Measurements from ENCODE around the gene SCFD1. TPM values are rescaled to one million over a fixed set of nuclear protein-coding genes. Genes with fewer than 3 reads are reported as not detected.

Gene SCFD1
- total and polyA plus RNA-seq, 10 of the 15 experiments (the other 5 are each of a cell fraction or from before 2014, with no cell fraction given): 61.5 to 98.4 (median 82.5) TPM

DNA sequence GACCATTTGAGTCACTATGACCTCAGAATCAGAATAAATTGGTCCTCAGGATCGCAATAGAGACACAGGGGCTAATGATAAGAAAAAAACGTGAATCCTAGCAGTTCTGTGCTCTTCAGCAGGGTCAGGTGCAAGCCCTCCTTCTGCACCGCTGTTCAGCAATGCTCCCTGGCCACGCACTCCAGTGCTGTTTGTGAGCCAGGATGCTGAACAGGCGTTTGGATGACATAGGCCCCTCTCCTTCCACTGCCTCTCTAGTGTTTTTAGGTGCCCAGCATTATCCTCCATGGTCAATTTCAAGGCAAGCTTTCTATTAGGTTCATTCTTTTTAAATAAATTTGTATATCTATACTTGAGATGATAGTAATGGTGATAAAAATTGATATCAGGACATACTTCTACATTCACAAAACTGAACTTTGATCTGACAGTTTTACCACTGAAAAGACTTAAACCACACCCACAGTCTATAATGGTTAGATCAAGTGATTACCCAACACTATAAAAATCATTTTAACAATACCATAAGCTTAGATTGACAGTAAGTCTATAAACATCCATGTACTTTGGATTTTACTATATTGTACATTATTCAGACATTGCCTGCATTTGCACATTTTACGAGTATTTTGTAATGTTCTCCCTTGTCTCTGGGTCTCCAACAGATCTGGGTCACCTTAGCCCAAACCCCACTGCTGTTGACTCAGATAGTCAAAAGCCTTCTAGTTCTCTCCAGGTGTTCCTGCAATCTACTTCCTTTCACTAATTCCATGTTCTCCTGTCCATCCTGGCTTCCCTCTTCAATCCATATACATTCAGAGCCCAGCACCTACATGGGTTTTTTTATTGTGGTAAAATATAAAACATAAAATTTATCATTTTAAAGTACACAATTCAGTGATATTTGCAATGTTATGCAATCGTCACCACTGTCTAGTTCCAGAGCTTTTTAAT is 137.3 kb downstream of the SCFD1 start:
- ChIA-PET RAD21 (ENCODE audit: unreplicated experiment) (no interaction called here), POLR2A (no interaction called here), CTCF (no interaction called here), SMC1A (ENCODE audit: uncharacterized antibody, unreplicated experiment) (no interaction called here)
- H3K4me2 ChIP-seq (ENCODE audit: control insufficient read depth, insufficient read depth): no peak overlapping the region
- H3K79me2 ChIP-seq (ENCODE audit: control insufficient read depth, insufficient read depth, low read length): no peaks in the 10 kb centered on the region
- no peak overlapping the region for H3K4me3 ChIP-seq
- peaks cover 1% of the 10 kb centered on the region; the same call in 1 of the 3 replicates for H3K9me3 ChIP-seq (replicated peaks; ENCODE audit: control insufficient read depth, insufficient read depth, low read length)
- intact Hi-C loops (cut with micrococcal nuclease; ENCODE audit: unreplicated experiment): no loop called here
- no peak for TF ChIP-seq POU2F2 (IDR thresholded peaks at IDR 0.05; ENCODE audit: borderline replicate concordance, low read depth, low read length)
- no peak overlapping the region for H3K9ac ChIP-seq (ENCODE audit: control insufficient read depth, insufficient read depth, low read length)
- FAIRE-seq (no peak), ATAC-seq (no peak), DNase-seq (ENCODE audit: low read depth, low spot score) (no peak)
- H3K27ac ChIP-seq (ENCODE audit: control insufficient read depth, insufficient read depth): no peak overlapping the region
- no peak overlapping the region for H2AFZ ChIP-seq (ENCODE audit: control insufficient read depth, low read depth, low read length)
- H4K20me1 ChIP-seq (ENCODE audit: control insufficient read depth, insufficient read depth): no peaks in the 10 kb centered on the region
- no peaks in the 10 kb centered on the region for H3K27me3 ChIP-seq (replicated peaks in 1 of 2; ENCODE audit: control insufficient read depth in 2 of 2, insufficient read depth in 2 of 2, low read length in 1 of 2)
- 41% methylated on average over 7 of the region's 7 CpGs for WGBS (ENCODE audit: insufficient coverage, insufficient replicate concordance, low lambda C conversion rate, missing lambda C conversion rate)
- H3K4me1 ChIP-seq (ENCODE audit: control insufficient read depth, insufficient read depth, low read length): no peaks in the 10 kb centered on the region
- in situ Hi-C loops (cut with MboI): no loop called here
- no peaks in the 10 kb centered on the region for H3K36me3 ChIP-seq (ENCODE audit: control insufficient read depth in 2 of 2, insufficient read depth in 2 of 2, low read length in 1 of 2)
- BruUV-seq (replicated peaks): no TSS peak

DNA sequence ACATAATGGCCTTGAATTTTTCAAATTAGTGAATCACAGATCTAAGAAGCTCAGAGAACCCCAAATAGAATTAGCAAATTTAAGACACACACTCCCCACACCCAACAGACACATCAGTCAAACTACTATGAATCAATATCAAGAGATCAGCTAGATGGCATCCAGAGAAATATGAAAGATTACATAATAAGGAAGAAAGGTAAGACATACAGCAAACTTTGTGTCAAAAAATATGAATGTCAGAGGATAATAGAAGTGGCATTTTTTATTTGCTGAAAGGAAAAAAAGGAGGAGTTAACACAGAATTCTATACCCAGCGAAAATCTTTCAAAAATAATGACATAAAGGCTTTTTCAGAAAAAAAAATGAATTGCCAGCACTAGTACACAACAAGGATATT is 141.8 kb downstream of the SCFD1 start:
- Histone ChIP-seq H3K27ac (ENCODE audit: control insufficient read depth, insufficient read depth) (no peak overlapping the region), H3K9ac (ENCODE audit: control insufficient read depth, insufficient read depth, low read length) (no peak overlapping the region), H2AFZ (ENCODE audit: control insufficient read depth, low read depth, low read length) (no peak overlapping the region), H3K79me2 (ENCODE audit: control insufficient read depth, insufficient read depth, low read length) (no peaks in the 10 kb centered on the region), H3K27me3 (replicated peaks in 1 of 2; ENCODE audit: control insufficient read depth in 2 of 2, insufficient read depth in 2 of 2, low read length in 1 of 2) (no peaks in the 10 kb centered on the region), H3K4me2 (ENCODE audit: control insufficient read depth, insufficient read depth) (no peak overlapping the region), H3K36me3 (ENCODE audit: control insufficient read depth in 2 of 2, insufficient read depth in 2 of 2, low read length in 1 of 2) (no peaks in the 10 kb centered on the region), H4K20me1 (ENCODE audit: control insufficient read depth, insufficient read depth) (no peaks in the 10 kb centered on the region), H3K4me3 (no peak overlapping the region), H3K9me3 (replicated peaks; ENCODE audit: control insufficient read depth, insufficient read depth, low read length) (peaks cover 1% of the 10 kb centered on the region; the same call in 1 of the 3 replicates), H3K4me1 (ENCODE audit: control insufficient read depth, insufficient read depth, low read length) (no peaks in the 10 kb centered on the region)
- no TSS peak for BruUV-seq (replicated peaks)
- DNase-seq (ENCODE audit: low read depth, low spot score): no peak
- RAD21 ChIA-PET (ENCODE audit: unreplicated experiment): no interaction called here
- 6% methylated on average over 1 of the region's 1 CpG for WGBS (ENCODE audit: insufficient coverage, insufficient replicate concordance, low lambda C conversion rate, missing lambda C conversion rate)
- FAIRE-seq: no peak
- TF ChIP-seq RCOR1 (conservative IDR thresholded peaks at IDR 0.05; ENCODE audit: low read depth, low read length) (no peak), CBX5 (IDR thresholded peaks at IDR 0.05; ENCODE audit: low read depth) (0 out of 2 replicates have a peak, but pooled peaks have one; percentile 51), HDGF (IDR thresholded peaks at IDR 0.05) (no peak), NFIC (IDR thresholded peaks at IDR 0.05; ENCODE audit: low read depth, low read length) (no peak), TCF3 (IDR thresholded peaks at IDR 0.05; ENCODE audit: borderline replicate concordance, insufficient read depth, low read depth, low read length) (no peak), NFYB (IDR thresholded peaks at IDR 0.05; ENCODE audit: insufficient read depth, low read depth, low read length) (no peak)
- TF ChIP-seq, protein P1, sequence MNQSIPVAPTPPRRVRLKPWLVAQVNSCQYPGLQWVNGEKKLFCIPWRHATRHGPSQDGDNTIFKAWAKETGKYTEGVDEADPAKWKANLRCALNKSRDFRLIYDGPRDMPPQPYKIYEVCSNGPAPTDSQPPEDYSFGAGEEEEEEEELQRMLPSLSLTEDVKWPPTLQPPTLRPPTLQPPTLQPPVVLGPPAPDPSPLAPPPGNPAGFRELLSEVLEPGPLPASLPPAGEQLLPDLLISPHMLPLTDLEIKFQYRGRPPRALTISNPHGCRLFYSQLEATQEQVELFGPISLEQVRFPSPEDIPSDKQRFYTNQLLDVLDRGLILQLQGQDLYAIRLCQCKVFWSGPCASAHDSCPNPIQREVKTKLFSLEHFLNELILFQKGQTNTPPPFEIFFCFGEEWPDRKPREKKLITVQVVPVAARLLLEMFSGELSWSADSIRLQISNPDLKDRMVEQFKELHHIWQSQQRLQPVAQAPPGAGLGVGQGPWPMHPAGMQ (IDR thresholded peaks at IDR 0.05; ENCODE audit: borderline replicate concordance): no peak
- TF ChIP-seq, protein P2, sequence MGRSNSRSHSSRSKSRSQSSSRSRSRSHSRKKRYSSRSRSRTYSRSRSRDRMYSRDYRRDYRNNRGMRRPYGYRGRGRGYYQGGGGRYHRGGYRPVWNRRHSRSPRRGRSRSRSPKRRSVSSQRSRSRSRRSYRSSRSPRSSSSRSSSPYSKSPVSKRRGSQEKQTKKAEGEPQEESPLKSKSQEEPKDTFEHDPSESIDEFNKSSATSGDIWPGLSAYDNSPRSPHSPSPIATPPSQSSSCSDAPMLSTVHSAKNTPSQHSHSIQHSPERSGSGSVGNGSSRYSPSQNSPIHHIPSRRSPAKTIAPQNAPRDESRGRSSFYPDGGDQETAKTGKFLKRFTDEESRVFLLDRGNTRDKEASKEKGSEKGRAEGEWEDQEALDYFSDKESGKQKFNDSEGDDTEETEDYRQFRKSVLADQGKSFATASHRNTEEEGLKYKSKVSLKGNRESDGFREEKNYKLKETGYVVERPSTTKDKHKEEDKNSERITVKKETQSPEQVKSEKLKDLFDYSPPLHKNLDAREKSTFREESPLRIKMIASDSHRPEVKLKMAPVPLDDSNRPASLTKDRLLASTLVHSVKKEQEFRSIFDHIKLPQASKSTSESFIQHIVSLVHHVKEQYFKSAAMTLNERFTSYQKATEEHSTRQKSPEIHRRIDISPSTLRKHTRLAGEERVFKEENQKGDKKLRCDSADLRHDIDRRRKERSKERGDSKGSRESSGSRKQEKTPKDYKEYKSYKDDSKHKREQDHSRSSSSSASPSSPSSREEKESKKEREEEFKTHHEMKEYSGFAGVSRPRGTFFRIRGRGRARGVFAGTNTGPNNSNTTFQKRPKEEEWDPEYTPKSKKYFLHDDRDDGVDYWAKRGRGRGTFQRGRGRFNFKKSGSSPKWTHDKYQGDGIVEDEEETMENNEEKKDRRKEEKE (IDR thresholded peaks at IDR 0.05): no peak
- POLR2A ChIA-PET: no interaction called here
- SMC1A ChIA-PET (ENCODE audit: uncharacterized antibody, unreplicated experiment): interaction anchor here (0.6 kb wide), 2 partner anchors 79 to 103 kb away, joined by 3 read pairs; no protein-coding TSS in a partner anchor
- CTCF ChIA-PET: no interaction called here
- intact Hi-C loops (cut with micrococcal nuclease; ENCODE audit: unreplicated experiment) (no loop called here), in situ Hi-C loops (cut with MboI) (no loop called here)
- ATAC-seq: no peak
